ENCODE data around the gene SAMD4B. TPM values are rescaled to one million over a fixed set of nuclear protein-coding genes. Genes with fewer than 3 reads are reported as not detected.

The SAMD4B gene
- total and polyA plus RNA-seq, 9 of the 15 experiments (the other 6 are each of a cell fraction or from before 2014, with no cell fraction given), result 3.4 to 90.5 (median 38.0) TPM

DNA sequence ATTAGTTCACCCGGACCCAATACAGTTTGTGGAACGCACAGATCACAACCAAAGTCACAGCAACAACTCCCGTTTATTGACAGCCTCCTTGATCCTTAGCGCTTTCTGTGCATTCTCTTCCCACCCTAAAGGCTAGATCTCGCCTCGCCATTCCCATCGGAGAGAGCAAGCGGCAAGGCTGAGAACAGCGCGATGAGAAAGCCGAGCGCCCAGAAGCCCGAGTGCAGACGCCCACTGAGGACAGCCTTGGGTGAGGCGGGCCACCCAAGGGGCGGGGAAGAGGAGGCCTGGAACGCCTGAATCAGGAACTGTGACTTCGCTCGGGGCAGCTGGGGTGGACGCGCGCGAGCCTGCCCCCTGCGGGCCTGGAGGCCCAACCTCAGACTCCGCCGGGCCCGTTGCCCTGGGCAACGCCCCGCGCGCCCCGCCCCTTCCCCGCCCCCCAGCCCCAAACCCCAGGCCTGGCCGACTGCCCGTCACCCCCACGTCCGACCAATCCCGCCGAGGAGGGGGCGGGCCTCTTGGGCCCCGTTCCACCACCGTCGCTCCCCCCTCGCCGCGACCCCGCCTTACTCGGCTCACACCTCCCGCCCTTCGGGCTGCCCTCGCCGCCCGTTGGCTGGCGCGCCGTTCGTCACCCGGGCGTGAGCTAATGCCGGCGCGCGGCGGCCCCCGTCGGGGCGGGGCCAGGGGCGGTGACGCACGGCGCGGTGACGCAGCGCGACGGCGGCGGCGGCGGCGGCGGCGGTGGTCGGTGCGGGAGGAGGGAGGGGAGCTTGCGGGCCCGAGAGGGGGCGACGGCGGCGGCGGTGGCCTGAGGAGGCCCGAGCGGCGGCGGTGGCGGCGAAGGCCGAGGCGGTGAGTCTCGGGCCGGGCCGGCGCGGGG lies at the start of gene SAMD4B (continued):
- TF ChIP-seq, protein P1, sequence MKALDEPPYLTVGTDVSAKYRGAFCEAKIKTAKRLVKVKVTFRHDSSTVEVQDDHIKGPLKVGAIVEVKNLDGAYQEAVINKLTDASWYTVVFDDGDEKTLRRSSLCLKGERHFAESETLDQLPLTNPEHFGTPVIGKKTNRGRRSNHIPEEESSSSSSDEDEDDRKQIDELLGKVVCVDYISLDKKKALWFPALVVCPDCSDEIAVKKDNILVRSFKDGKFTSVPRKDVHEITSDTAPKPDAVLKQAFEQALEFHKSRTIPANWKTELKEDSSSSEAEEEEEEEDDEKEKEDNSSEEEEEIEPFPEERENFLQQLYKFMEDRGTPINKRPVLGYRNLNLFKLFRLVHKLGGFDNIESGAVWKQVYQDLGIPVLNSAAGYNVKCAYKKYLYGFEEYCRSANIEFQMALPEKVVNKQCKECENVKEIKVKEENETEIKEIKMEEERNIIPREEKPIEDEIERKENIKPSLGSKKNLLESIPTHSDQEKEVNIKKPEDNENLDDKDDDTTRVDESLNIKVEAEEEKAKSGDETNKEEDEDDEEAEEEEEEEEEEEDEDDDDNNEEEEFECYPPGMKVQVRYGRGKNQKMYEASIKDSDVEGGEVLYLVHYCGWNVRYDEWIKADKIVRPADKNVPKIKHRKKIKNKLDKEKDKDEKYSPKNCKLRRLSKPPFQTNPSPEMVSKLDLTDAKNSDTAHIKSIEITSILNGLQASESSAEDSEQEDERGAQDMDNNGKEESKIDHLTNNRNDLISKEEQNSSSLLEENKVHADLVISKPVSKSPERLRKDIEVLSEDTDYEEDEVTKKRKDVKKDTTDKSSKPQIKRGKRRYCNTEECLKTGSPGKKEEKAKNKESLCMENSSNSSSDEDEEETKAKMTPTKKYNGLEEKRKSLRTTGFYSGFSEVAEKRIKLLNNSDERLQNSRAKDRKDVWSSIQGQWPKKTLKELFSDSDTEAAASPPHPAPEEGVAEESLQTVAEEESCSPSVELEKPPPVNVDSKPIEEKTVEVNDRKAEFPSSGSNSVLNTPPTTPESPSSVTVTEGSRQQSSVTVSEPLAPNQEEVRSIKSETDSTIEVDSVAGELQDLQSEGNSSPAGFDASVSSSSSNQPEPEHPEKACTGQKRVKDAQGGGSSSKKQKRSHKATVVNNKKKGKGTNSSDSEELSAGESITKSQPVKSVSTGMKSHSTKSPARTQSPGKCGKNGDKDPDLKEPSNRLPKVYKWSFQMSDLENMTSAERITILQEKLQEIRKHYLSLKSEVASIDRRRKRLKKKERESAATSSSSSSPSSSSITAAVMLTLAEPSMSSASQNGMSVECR (CRISPR knock-in tag; IDR thresholded peaks at IDR 0.05), result peak; percentile 58
- TF ChIP-seq NR2C1 (IDR thresholded peaks at IDR 0.05), result no peak; the same call in 1 of the 2 replicates
- TF ChIP-seq NR2C1 (tag; IDR thresholded peaks at IDR 0.05), result no peak
- TF ChIP-seq MAFG (tag; conservative IDR thresholded peaks at IDR 0.05), result no peak
- TF ChIP-seq, protein P2, sequence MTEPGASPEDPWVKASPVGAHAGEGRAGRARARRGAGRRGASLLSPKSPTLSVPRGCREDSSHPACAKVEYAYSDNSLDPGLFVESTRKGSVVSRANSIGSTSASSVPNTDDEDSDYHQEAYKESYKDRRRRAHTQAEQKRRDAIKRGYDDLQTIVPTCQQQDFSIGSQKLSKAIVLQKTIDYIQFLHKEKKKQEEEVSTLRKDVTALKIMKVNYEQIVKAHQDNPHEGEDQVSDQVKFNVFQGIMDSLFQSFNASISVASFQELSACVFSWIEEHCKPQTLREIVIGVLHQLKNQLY (CRISPR knock-in tag; conservative IDR thresholded peaks at IDR 0.05), result no peak
- TF ChIP-seq SPI1 (IDR thresholded peaks at IDR 0.05; ENCODE audit: borderline replicate concordance, low read depth, low read length), result peak; percentile 74
- TF ChIP-seq ZNF354B (CRISPR knock-in tag; IDR thresholded peaks at IDR 0.05), result no peak
- no peak for TF ChIP-seq RFX7 (CRISPR knock-in tag; IDR thresholded peaks at IDR 0.05)
- TF ChIP-seq HEY1 (CRISPR knock-in tag; IDR thresholded peaks at IDR 0.05; ENCODE audit: borderline replicate concordance), result no peak
- TF ChIP-seq, protein P3, sequence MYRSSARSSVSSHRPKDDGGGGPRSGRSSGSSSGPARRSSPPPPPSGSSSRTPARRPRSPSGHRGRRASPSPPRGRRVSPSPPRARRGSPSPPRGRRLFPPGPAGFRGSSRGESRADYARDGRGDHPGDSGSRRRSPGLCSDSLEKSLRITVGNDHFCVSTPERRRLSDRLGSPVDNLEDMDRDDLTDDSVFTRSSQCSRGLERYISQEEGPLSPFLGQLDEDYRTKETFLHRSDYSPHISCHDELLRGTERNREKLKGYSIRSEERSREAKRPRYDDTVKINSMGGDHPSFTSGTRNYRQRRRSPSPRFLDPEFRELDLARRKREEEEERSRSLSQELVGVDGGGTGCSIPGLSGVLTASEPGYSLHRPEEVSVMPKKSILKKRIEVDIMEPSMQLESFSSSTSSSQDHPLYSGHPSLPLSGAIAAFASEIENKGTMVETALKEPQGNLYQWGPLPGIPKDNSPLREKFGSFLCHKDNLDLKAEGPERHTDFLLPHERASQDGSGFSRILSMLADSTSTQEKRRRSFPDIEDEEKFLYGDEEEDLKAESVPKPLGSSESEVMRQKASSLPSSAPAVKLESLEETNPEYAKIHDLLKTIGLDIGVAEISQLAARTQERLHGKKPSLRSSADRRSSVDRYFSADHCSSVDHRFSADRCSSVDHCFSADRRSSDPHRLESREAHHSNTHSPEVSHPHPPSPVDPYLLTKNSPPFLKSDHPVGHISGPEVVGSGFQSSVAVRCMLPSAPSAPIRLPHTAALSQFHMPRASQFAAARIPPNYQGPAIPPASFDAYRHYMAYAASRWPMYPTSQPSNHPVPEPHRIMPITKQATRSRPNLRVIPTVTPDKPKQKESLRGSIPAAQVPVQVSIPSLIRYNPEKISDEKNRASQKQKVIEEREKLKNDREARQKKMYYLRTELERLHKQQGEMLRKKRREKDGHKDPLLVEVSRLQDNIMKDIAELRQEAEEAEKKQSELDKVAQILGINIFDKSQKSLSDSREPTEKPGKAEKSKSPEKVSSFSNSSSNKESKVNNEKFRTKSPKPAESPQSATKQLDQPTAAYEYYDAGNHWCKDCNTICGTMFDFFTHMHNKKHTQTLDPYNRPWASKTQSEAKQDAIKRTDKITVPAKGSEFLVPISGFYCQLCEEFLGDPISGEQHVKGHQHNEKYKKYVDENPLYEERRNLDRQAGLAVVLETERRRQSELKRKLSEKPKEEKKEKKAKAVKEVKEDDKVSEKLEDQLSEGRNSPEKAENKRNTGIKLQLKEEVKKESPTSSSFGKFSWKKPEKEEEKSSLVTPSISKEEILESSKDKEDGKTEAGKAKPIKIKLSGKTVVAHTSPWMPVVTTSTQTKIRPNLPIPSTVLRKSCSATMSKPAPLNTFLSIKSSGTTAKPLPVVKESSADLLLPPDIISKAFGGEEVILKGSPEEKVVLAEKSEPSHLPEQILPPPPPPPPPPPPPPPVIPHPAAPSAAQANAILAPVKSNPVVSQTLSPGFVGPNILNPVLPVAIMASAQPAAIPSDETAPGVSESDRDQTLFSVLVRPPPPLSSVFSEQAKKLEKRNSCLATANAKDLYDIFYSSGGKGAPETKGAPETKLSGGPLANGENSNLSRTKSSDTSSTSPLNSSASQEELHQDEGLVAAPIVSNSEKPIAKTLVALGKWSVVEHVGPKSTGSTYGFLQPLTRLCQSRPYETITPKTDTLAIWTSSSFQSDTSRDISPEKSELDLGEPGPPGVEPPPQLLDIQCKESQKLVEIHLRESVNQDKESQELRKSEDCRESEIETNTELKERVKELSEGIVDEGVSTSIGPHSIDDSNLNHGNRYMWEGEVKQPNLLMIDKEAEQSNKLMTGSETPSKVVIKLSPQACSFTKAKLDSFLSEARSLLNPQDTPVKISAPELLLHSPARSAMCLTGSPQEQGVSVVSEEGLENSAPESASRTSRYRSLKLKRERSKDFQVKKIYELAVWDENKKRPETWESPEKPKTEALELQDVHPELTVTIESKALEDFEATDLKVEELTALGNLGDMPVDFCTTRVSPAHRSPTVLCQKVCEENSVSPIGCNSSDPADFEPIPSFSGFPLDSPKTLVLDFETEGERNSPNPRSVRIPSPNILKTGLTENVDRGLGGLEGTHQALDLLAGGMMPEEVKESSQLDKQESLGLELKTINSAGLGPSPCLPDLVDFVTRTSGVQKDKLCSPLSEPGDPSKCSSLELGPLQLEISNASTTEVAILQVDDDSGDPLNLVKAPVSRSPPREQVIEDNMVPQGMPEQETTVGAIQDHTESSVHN (IDR thresholded peaks at IDR 0.05; ENCODE audit: borderline replicate concordance in 1 of 2, low read depth in 1 of 2), result no peak
- no peak for TF ChIP-seq NR1H2 (CRISPR knock-in tag; IDR thresholded peaks at IDR 0.05)

Measured in K562 (cell line).